Measurements from ENCODE around the gene SND1.

SND1 gene

GRCh38 chr7:128129224-128129864, 477.4 kb downstream of the SND1 start:
- no peak for DNase-seq

GRCh38 chr7:128131115-128131514, 479.1 kb downstream of the SND1 start:
- DNase-seq = no peak

- no peak for DNase-seq
These were observed 479.7 kb downstream of the SND1 start for GRCh38 chr7:128131731-128132130.

GRCh38 chr7:128132426-128133069, 480.6 kb downstream of the SND1 start:
- no peak for DNase-seq

- peak; percentile 53 for DNase-seq
These were observed 483.1 kb downstream of the SND1 start for GRCh38 chr7:128135159-128135514.

- peak; percentile 85 for DNase-seq
These were observed 483.7 kb downstream of the SND1 start for GRCh38 chr7:128135515-128136214.

GRCh38 chr7:128136215-128136597, 484.2 kb downstream of the SND1 start:
- peak; percentile 58 for DNase-seq

- DNase-seq = no peak
These were observed 485.2 kb downstream of the SND1 start for GRCh38 chr7:128137181-128137580.

GRCh38 chr7:128139406-128139805, 487.4 kb downstream of the SND1 start:
- DNase-seq = no peak

GRCh38 chr7:128141683-128142195, 489.7 kb downstream of the SND1 start:
- DNase-seq = no peak
